CD4-positive, alpha-beta T cell (primary cell): ENCODE measurements around the gene PTPRD. TPM values are rescaled to one million over a fixed set of nuclear protein-coding genes. Genes with fewer than 3 reads are reported as not detected.

Experiments
- ATAC-seq: fragments of 200-7000 bp; cut with Tn5 transposase; one replicate; pipeline ENCODE4 v1.10.0; 2022; ENCODE audit warnings: mild to moderate bottlenecking; ENCODE audit not compliant: poor library complexity
- CTCF ChIA-PET: fragments of 350-600 bp; sonication (Branson Sonifier 250); formaldehyde crosslinking; loops from one replicate; lab custom pipeline; 2021; ENCODE audit warnings: antibody characterized with exemption, inconsistent platforms; lab: Charles Lee
- POLR2A ChIA-PET: fragments of 350-600 bp; sonication (Branson Sonifier 250); formaldehyde crosslinking; loops from one replicate; lab custom pipeline; 2021; ENCODE audit warnings: antibody characterized with exemption, inconsistent platforms; lab: Charles Lee
- DNase-seq, 14 experiments: peaks; one replicate each; pipeline ENCODE4 v3.0.0-alpha.2; 2013 to 2020; ENCODE audit warnings: mixed read lengths in 2 of 14
- H3K27ac ChIP-seq, 2 donors: one replicate each; pipeline versions ENCODE4 v1.5.1 to v1.7.0; 2013; ENCODE audit warnings: low read length in 2 of 2, low read depth in 1 of 2, mild to moderate bottlenecking in 1 of 2
- H3K27me3 ChIP-seq, 2 experiments: 1 replicate in 1 of 2; 2 replicates in 1 of 2; pipeline versions ENCODE4 v1.6.1 to v1.7.0; 2013; ENCODE audit warnings: low read length in 2 of 2, control low read depth in 1 of 2, mild to moderate bottlenecking in 1 of 2, moderate library complexity in 1 of 2; ENCODE audit not compliant: insufficient read depth in 2 of 2, control insufficient read depth in 1 of 2
- H3K36me3 ChIP-seq: one replicate; pipeline ENCODE4 v1.6.1; 2013; ENCODE audit warnings: low read length, control low read depth; ENCODE audit not compliant: insufficient read depth
- H3K4me1 ChIP-seq: one replicate; pipeline ENCODE4 v1.6.1; 2013; ENCODE audit warnings: low read length, control low read depth; ENCODE audit not compliant: insufficient read depth
- H3K4me3 ChIP-seq: one replicate; pipeline ENCODE4 v1.5.1; 2013; ENCODE audit warnings: mild to moderate bottlenecking, low read length, moderate library complexity
- H3K9me3 ChIP-seq, 2 experiments: 1 replicate in 1 of 2; 2 replicates in 1 of 2; pipeline versions ENCODE4 v1.6.1 to v1.7.0; 2013; ENCODE audit warnings: low read length in 2 of 2, mild to moderate bottlenecking in 2 of 2, control low read depth in 1 of 2, moderate library complexity in 1 of 2; ENCODE audit not compliant: control insufficient read depth in 1 of 2, insufficient read depth in 1 of 2
- H3K27ac Mint-ChIP-seq: one replicate; pipeline ENCODE4 v1.8.0; 2020; ENCODE audit warnings: mixed read lengths
- H3K27me3 Mint-ChIP-seq: one replicate; pipeline ENCODE4 v1.8.0; 2021; ENCODE audit warnings: mixed read lengths
- H3K36me3 Mint-ChIP-seq: one replicate; pipeline ENCODE4 v1.8.0; 2021; ENCODE audit warnings: low read depth, mixed read lengths
- H3K4me1 Mint-ChIP-seq: one replicate; pipeline ENCODE4 v1.8.0; 2021; ENCODE audit warnings: low read depth, mixed read lengths
- H3K4me3 Mint-ChIP-seq: one replicate; pipeline ENCODE4 v1.8.0; 2020; ENCODE audit warnings: mild to moderate bottlenecking, mixed read lengths
- H3K9me3 Mint-ChIP-seq: one replicate; pipeline ENCODE4 v1.8.0; 2020; ENCODE audit warnings: mixed read lengths
- intact Hi-C, 2 experiments: fragments of 100-400 bp; cut with DNase I in 1 of 2; cut with micrococcal nuclease in 1 of 2; formaldehyde crosslinking; loops; one replicate each; pipeline versions ENCODE4 v1.15.1 to v1.9.0; 2023 to 2025; cut with DNase I, micrococcal nuclease
- total RNA-seq, 174 experiments: library from RNA in 2 of 174; stranded (reverse) in 2 of 174; gene quantifications; one replicate each; pipeline ENCODE4 v1.2.3 and lab custom pipeline; 2021 to 2026
- TF ChIP-seq, protein P1 (sequence below): fragments of 200-600 bp; IDR thresholded peaks from one replicate; pipeline ENCODE4 v1.8.0; 2022; ENCODE audit warnings: antibody characterized with exemption, mild to moderate bottlenecking

PTPRD gene
- total RNA-seq, 2 experiments from 2014 or later, result not detected

GRCh38 chr9:10112070-10112469, 500.7 kb downstream of the PTPRD start:
- Mint-ChIP-seq H3K27ac (no peak overlapping the region), H3K27me3 (no peaks in the 10 kb centered on the region), H3K4me3 (no peak overlapping the region), H3K4me1 (no peaks in the 10 kb centered on the region), H3K36me3 (no peaks in the 10 kb centered on the region), H3K9me3 (no peaks in the 10 kb centered on the region)
- POLR2A ChIA-PET, result no interaction called here
- TF ChIP-seq, protein P1, sequence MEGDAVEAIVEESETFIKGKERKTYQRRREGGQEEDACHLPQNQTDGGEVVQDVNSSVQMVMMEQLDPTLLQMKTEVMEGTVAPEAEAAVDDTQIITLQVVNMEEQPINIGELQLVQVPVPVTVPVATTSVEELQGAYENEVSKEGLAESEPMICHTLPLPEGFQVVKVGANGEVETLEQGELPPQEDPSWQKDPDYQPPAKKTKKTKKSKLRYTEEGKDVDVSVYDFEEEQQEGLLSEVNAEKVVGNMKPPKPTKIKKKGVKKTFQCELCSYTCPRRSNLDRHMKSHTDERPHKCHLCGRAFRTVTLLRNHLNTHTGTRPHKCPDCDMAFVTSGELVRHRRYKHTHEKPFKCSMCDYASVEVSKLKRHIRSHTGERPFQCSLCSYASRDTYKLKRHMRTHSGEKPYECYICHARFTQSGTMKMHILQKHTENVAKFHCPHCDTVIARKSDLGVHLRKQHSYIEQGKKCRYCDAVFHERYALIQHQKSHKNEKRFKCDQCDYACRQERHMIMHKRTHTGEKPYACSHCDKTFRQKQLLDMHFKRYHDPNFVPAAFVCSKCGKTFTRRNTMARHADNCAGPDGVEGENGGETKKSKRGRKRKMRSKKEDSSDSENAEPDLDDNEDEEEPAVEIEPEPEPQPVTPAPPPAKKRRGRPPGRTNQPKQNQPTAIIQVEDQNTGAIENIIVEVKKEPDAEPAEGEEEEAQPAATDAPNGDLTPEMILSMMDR, result no peak
- intact Hi-C loops, result no loop called here
- no peak for ATAC-seq
- CTCF ChIA-PET, result no interaction called here
- H3K4me1 ChIP-seq, result no peaks in the 10 kb centered on the region
- no peak for DNase-seq
- H3K27me3 ChIP-seq, result no peaks in the 10 kb centered on the region
- H3K9me3 ChIP-seq, result peaks cover 0 to 5% of the 10 kb centered on the region in 2 experiments
- H3K4me3 ChIP-seq, result no peak overlapping the region
- H3K27ac ChIP-seq, result no peak overlapping the region
- H3K36me3 ChIP-seq, result no peaks in the 10 kb centered on the region

DNA sequence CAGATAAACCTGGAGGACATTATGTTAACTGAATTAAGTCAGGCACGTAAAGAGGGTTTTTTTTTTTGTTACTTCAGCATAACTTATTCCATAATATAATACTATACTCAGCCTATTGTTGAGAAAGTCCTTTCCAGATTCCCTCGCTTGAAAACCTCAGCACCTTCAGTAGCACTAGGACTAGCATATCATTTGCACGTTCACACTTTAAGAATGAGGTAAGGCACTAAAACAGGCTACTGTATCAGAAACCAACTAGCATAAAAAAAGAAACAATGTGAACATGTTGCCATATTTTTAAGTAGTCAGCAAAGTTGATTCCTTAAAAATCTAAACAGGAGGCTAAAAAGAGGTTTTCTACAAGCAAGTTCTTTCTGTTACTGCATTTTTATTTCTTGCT, 504.0 kb downstream of the PTPRD start:
- Histone ChIP-seq H3K27ac (no peak overlapping the region), H3K9me3 (peaks cover 0 to 5% of the 10 kb centered on the region in 2 experiments), H3K27me3 (no peaks in the 10 kb centered on the region), H3K36me3 (no peaks in the 10 kb centered on the region), H3K4me3 (no peak overlapping the region), H3K4me1 (no peaks in the 10 kb centered on the region)
- Mint-ChIP-seq H3K4me1 (no peaks in the 10 kb centered on the region), H3K9me3 (no peaks in the 10 kb centered on the region), H3K4me3 (no peak overlapping the region), H3K36me3 (no peaks in the 10 kb centered on the region), H3K27ac (no peak overlapping the region), H3K27me3 (no peaks in the 10 kb centered on the region)
- CTCF ChIA-PET, result no interaction called here
- no peak for DNase-seq
- intact Hi-C loops, result no loop called here
- TF ChIP-seq, protein P1, result no peak
- no peak for ATAC-seq
- POLR2A ChIA-PET, result no interaction called here

DNA sequence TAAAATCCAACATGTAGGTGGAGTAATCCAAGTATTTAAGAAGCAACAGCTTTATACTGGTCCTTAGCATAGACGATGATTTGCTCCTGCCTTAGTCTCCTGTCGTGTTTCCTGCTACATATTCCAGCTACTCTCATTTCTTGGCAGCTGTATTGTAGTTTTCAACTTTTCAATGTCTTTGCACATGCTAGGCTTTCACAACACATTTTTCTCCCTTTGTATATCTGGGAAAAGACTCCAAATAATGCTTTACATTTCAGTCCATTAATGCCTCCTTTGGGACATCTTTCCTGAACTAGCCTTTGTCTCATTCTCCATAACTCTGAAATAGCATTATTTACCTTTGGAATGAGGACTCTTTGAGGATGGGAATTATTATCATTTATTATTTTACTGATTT, 508.0 kb downstream of the PTPRD start:
- Histone ChIP-seq H3K4me3 (no peak overlapping the region), H3K27ac (no peak overlapping the region), H3K4me1 (no peaks in the 10 kb centered on the region), H3K27me3 (no peaks in the 10 kb centered on the region), H3K9me3 (no peaks in the 10 kb centered on the region), H3K36me3 (no peaks in the 10 kb centered on the region)
- intact Hi-C loops, result no loop called here
- ChIA-PET POLR2A (no interaction called here), CTCF (no interaction called here)
- Mint-ChIP-seq H3K9me3 (peaks cover 2% of the 10 kb centered on the region), H3K27me3 (no peaks in the 10 kb centered on the region), H3K4me3 (no peak overlapping the region), H3K27ac (no peak overlapping the region), H3K4me1 (no peaks in the 10 kb centered on the region), H3K36me3 (no peaks in the 10 kb centered on the region)
- TF ChIP-seq, protein P1, result no peak
- DNase-seq (no peak), ATAC-seq (no peak)
